ENCODE data around the gene RSPO3.

Gene RSPO3

DNA sequence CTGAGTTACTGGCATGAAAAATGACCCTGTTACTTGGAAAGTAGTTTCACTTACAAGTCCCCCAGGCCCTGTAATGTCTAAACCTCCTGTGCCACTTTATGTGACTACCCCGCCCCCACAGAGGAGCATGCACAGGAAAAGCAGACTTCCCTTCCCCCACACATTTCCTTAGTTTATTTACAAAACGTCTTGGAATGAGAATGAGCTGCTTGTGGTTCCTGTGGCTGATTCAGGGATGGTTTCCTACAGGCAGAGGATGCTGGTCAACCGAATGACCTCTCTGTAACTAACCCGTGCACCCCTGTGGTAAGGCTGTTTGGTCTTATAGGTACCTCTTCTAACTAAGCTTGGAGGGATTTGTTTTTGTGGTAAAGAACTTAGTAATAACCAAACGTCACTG, 28.5 kb downstream of the RSPO3 start:
- peak overlapping the region in 1 of 21 experiments; percentile 8 for H3K27ac ChIP-seq

DNA sequence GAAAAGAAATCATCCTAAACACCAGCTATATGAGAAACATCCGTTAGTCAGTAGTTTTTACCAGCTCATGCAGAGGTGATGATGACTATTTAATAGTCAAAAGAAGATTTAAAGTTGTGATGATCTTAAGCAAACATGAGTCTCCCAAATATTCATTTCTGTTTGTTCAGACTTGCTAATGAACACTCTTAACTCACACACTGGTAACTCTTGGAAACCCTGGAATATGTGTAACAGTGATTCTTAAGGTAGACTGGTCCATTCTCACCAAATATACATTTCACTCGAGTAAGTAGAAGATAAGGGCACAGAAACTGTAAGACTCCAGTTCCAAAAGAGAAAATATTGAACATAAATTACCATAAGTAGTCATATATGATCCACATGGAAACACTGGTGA, 29.1 kb downstream of the RSPO3 start:
- Histone ChIP-seq H3K27ac (peak overlapping the region in 1 of 21 experiments; percentile 8), H3K4me3 (no peak overlapping the region)

More for the DNA sequence above, 28.5 kb downstream of the RSPO3 start:
- H3K4me3 ChIP-seq: no peak overlapping the region

DNA sequence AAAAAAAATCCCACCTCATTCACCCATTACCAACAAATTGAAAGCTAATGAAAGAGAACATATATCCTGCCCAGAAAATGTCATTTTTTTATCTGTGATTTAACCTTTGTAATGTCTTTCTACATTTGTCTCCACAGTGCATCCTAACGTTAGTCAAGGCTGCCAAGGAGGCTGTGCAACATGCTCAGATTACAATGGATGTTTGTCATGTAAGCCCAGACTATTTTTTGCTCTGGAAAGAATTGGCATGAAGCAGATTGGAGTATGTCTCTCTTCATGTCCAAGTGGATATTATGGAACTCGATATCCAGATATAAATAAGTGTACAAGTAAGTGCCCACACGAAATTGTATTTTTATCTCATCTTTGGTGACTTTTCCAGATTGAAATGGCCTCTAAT, 30.0 kb downstream of the RSPO3 start:
- no peak overlapping the region for H3K27ac ChIP-seq
- no peak overlapping the region for H3K4me3 ChIP-seq

DNA sequence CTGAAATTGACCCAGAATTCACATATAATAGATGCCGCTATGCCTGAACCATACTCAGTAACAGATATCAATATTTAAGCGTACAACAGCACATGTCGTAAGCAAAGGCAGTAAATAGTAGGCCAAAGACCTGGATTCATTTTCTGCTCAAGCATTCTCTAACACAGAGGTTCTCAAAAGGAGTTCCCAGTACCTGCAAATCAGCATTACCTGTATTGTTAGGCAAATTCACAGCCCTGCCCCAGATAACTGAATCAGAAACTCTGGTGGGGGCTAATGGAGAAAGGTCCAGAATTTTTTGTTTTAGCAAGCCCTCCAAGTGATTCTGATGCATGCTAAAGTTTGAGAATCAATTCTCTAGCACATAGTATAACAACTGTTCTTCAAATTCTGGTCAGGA, 36.0 kb downstream of the RSPO3 start:
- Histone ChIP-seq H3K4me3 (no peak overlapping the region), H3K27ac (no peak overlapping the region)

DNA sequence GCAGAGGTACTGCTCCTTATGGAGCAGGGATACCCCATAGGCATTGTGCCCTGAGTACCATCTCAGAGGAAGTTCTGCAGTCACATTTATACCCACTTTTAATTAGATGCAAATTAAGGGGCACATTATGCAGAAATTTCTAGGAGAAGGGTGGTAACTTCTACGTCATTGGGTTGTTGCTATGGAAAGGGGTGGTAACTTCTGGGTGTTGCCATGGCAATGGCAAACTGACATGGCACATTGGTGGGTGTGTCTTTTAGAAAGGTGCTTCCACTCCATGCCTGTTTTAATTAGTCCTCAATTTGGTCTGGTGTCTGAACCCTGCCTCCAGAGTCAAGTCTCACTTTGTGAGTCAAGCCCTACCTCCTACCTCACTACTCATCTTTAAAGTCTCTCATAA, 42.0 kb downstream of the RSPO3 start:
- Histone ChIP-seq H3K4me3 (no peak overlapping the region), H3K27ac (no peak overlapping the region)

DNA sequence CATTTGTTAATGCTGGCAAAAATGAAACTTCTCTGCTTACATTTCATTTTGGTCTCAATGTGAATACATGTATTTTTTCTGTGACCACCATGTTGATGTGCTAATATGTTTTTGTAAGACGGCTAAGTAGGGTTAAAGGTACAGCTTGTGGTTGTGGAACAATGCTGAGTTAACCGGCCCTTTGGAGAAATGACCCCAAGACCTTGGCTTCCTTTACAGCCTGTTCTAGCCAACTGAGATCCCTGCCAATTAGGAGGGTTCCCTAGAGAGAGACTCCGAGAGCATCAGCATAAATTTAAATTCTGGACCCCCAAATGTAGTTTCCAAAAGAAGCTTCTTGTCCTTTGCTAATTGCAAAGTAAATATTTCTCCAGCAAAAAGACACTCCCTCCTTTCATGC, 44.4 kb downstream of the RSPO3 start:
- no peak overlapping the region for H3K4me3 ChIP-seq
- H3K27ac ChIP-seq: no peak overlapping the region

DNA sequence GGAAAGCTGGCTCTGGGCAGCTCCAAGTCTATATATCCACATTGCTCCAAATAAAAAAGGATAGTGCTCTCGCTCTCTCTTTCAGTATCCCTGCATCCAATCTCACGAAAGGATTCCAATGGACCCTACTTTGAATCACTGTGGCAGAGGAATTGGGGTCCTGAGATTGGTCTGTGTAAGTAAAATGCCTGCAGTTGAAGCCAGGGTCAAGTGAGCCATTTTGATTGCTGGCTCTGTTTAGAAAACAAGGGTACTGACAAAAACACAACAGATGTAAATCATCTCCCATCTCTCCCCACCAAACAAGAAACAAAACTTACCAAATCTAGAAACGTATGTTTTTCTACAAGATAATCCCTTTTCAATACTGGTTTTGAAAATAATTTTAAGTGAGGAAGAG, 45.6 kb downstream of the RSPO3 start:
- no peak overlapping the region for H3K27ac ChIP-seq
- H3K4me3 ChIP-seq: no peak overlapping the region

DNA sequence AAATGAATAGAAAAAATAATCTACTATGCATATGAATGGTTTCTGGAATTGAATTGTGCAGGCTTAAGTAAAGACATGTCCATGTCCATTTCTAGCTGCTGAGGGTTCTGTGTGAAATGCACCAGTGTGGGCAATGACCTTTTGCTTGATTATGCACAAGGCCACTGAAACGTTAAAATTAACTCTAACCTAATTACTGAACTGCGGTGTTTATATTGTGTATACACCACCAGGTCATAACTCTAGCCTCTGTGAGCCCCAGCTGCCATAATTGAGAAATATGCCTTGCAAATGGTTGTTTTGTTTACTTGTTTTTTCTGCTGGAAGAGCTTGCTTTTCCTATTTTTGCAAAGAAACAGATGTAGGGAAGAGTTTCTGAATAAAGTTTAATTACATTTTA, 46.1 kb downstream of the RSPO3 start:
- no peak overlapping the region for H3K27ac ChIP-seq
- no peak overlapping the region for H3K4me3 ChIP-seq

DNA sequence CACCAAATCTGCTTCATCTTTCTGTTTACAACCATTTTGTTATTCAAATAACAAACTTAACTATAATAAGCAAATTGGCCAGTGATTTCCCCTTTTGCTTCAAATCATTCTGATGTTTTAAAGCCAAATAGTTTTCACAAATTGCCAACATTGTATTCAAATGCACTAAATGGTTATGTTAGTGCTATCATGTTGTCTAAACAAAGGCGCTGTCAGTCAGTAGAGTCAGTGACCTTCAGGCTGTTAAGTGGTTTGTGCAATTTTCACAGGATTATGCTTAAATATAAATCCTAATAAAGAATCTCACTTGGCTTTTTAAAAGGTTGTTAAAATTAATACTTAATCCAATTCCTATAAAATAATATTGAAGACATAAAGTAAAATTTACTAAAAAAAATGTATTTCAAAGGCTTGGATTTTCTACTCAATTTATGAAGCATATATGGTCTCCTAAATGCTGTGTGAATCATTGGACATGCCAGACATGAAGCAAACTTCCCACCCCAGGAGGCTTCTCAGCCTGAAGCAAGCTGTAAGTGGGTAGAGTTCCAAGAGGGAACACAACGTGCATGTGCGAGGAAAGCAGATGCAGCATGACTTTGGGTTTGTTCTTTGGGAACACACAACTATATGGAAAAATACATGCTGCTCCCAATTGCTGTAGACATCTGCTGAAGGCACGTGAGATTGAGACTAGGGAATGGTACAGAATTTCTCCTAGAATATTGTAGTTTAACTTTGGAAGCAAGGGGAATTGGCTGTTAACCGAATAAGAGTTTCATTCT, 54.9 kb downstream of the RSPO3 start:
- H3K27ac ChIP-seq: no peak overlapping the region
- H3K4me3 ChIP-seq: no peak overlapping the region

DNA sequence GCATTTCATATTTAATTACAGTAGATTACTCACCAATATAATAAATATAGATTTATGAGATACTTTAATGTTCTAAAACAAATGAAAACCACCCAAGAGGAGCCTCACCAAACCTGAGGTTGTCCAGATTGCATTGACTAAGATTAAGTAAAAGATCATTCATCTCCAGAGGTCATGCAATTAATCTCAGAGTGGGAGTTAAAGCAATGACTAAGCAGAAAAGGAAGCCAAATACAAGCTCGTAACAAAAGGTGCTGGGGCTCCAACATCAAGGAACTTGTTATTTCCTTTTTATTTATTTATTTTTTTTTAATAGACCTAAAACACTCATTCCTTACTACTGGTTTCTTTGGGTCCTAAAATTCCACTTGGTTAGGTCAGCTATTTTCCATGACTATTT, 57.7 kb downstream of the RSPO3 start:
- Histone ChIP-seq H3K27ac (peak overlapping the region in 1 of 21 experiments; percentile 0), H3K4me3 (no peak overlapping the region)

DNA sequence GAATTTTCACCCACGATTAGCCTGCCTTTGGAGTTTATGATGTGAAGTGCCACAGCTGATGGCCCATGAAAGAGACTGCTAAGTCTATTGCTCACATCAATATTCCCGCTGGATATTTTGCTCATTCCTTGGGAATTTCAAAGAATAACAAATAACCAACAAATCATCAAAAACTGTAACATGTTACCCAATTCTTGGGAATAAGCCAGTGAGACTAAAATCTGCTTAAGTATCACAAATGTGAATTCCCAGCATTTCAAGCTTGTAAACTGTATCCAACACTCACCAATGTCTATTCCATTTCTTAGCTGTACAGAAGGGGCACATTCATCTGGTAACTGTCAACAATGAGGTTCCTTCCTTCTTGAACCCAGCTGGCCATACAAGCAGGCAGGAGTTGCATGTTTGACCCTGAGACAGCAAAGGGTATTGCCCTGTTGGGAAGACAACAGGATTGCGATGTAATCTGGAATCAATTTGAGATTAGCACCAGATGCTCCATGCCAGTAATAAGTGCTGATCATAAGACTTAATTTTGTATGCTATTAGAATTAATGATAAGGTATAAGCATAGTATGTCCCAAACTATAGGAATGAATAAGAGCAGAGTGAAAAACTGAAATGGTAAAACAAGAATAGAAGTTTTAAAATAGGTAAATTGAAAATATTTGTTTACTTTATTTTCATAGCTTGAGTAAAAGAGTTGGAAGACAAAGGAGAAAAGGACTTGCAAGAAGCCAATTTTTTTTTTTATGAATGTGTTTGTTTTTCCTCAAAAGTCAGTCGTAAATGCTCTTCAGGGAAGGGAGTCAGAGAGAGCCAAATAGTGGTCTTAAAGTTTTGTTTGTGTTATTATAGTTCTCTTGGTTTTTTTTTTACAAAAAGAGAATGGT, 58.8 kb downstream of the RSPO3 start:
- peak overlapping the region in 1 of 21 experiments; percentile 32 for H3K27ac ChIP-seq
- H3K4me3 ChIP-seq: no peak overlapping the region

DNA sequence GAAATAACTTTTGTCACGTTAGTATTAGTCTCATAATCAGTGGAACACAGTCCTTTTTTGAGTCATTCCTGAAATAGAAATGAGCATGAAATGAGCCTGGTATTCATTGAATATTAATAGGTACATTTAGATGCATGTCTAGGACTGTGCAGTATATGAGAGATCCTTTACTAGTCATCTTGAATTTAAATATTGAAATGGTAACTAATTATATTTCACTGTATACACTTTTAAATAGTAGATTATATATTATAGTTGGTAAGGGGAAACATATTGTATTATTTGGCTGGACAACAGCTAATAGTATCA, 59.4 kb downstream of the RSPO3 start:
- Histone ChIP-seq H3K4me3 (no peak overlapping the region), H3K27ac (peak overlapping the region in 1 of 21 experiments; percentile 32)

DNA sequence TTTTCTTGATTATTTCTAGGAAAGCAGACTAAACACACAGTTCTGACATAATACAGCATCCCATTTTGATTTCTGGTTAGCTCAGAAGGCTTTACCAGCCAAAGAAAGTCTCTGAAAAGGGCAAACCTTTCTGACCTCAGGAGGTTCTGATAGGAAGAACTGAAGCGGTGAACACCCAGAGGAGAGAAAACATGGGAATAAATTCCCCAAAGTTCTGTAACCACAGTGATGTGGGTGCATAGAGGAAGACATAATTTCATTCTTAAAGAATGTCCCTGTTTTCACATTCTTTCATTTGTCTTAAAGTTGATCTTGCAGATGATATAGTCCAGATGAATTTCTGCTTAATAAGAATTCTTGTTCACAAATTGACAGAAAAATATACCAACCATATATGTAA, 60.3 kb downstream of the RSPO3 start:
- H3K27ac ChIP-seq: no peak overlapping the region
- H3K4me3 ChIP-seq: no peak overlapping the region

DNA sequence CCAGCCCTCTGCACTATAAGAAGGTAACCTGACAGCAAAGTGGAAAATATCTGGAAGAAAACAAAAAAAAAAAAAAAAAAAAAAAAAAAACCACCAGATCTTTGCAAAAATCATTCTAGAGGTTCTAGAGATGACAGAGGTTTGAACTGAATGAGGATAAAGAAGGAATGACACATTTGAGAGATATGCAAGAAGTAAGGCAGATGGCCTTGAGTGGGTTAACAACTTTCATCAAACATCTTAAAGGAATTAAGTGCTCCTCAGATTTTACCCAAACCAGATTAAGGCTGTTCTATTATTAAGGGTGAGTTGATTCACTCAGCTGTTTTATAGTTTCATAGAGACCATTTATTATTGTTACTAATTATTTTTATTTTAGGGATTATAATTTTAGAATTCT, 62.0 kb downstream of the RSPO3 start:
- Histone ChIP-seq H3K4me3 (no peak overlapping the region), H3K27ac (peak overlapping the region in 1 of 21 experiments; percentile 63)

DNA sequence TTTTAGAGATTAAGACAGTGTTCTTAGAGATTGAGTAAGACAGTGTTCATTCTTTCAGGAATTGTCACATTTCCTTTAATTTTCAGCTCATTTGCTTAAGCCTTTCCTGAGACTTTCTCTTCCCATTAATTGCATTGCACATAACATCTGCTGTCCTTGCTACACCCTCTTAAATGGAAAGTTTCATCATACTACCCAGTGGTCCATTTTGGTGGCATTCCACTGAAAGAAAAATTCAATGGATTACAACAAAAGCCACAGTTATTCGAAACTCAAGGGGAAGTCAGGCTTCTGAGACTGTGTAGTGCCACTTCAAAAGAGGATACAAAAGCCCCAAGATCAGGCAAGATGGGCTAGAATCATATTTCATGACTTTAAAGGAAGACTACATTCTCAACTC, 64.0 kb downstream of the RSPO3 start:
- no peak overlapping the region for H3K4me3 ChIP-seq

DNA sequence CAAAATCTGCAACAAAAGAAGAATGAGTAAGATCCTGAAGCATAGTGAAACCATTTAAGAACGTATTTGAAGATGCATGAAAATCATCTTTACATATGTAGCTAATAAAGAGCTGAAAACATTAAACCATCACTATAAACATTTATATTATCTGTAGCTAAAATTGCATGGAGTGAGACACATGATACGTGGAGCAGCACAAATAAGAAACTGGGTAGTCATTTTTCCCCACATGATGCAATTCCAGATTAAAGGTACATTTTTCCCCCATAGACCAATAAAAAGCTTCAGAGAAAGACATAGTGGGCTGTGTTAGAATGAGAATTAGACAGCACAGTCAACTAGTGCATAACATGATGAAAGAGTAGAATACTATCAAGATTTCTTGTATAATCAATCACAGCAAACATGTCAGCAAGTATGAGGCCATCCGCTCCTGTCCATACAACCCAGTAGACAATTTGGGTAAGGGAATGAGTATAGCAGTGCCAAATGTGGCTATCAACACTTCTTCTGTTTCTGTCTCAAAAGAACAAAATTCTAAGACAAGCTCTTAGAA, 67.0 kb downstream of the RSPO3 start:
- no peak overlapping the region for H3K4me3 ChIP-seq
- H3K27ac ChIP-seq: peak overlapping the region in 1 of 21 experiments; percentile 22

More for the DNA sequence above, 64.0 kb downstream of the RSPO3 start:
- peak overlapping the region in 2 of 21 experiments; percentile 8 to 63 for H3K27ac ChIP-seq

DNA sequence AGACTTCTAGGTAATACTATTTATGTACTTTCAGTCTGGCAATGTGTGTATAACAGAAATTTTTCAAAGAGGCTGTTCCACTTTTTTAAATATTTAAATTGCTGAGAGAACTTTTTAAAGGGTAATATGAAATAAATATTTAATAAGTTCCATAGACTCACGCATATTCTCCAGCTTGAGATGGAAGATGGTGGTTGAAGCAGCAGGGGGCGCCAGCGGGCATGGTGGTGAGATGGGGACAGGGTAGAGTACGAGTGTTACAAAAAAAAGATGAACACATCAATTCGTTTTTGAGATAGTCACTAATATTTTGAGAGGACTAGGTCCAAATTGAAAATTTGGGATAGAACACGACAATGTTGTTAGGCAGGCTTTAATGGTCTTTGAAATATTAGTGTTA, 68.4 kb downstream of the RSPO3 start:
- H3K4me3 ChIP-seq: no peak overlapping the region
- no peak overlapping the region for H3K27ac ChIP-seq

DNA sequence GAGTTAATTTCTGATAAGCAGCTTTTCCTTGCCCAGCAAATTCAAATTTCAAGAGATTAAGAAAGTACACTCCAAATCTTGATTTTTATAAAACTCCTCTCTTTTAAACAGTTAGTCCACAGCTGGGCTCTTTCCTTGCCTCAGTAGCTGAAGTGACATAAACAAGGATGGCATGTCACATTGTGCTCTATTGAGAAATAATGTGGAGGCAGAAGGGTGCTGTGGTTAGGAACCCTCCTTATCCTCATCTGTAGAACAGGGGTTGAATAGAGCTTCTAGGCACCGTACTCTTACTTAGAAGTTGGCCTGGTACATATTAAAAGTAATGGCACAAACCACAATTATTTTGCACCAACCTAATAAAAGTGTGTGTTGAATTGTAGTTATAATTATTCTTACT, 70.3 kb downstream of the RSPO3 start:
- H3K4me3 ChIP-seq: no peak overlapping the region
- no peak overlapping the region for H3K27ac ChIP-seq

DNA sequence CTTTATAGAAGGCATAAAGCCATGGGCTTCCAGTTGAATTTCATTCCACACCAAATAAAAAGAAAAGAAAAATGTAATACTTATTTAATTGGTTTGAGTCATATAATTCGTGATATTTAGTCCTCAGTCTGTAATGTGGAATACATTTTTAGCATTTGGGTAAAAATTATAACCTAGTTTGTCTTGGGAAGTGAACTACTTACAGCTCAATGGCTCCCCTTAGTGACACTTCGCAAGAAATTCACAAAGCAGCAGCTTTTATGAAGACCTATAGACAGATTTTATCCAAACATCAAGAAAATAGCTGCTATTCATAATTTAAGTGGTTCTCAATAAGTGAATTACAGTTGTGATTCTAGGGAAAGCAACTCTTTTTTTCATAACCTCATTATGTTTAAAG, 72.1 kb downstream of the RSPO3 start:
- Histone ChIP-seq H3K4me3 (no peak overlapping the region), H3K27ac (no peak overlapping the region)

DNA sequence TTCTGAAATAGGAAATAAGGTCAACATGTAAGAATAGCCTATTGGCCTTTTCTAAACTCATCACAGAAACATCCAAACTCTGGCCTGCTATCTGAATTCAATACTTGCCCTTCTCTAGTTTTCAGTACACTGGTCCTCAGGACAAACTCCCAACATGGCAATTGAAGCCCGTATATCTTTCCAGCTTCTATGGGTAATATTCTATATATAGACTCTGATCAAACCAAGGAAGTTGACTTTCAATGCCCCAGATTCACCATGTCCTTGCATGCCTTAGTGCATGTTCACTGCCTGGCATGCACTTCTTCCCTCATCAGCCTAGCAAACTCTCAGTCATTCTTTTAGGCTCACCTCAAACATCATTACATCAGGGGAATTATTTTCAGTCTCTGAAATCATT, 73.2 kb downstream of the RSPO3 start:
- H3K27ac ChIP-seq: no peak overlapping the region

More for the DNA sequence above, 73.2 kb downstream of the RSPO3 start:
- H3K4me3 ChIP-seq: no peak overlapping the region

Data from skin epidermis (tissue), 12 donors.